ENCODE measurements around the gene TMEM161A.
"Not testable (repeated sequence)": the region's sequence is repeated elsewhere in the genome, so short reads cannot be mapped to it uniquely, and the experiment has no call there.

Gene TMEM161A

GRCh38 chr19:19123386-19123785 lies 14.9 kb downstream of the TMEM161A start:
- in situ Hi-C loops (cut with MboI; ENCODE audit: low sequenced_read_pairs): no loop called here

GRCh38 chr19:19122902-19123301 lies 15.4 kb downstream of the TMEM161A start:
- in situ Hi-C loops (cut with MboI; ENCODE audit: low sequenced_read_pairs): no loop called here

GRCh38 chr19:19121371-19121770 lies 16.9 kb downstream of the TMEM161A start:
- in situ Hi-C loops (cut with MboI; ENCODE audit: low sequenced_read_pairs): no loop called here

- in situ Hi-C loops (cut with MboI; ENCODE audit: low sequenced_read_pairs): no loop called here
These were observed 17.7 kb downstream of the TMEM161A start for GRCh38 chr19:19120308-19121231.

GRCh38 chr19:19119325-19120237 lies 18.7 kb downstream of the TMEM161A start:
- in situ Hi-C loops (cut with MboI; ENCODE audit: low sequenced_read_pairs): no loop called here

GRCh38 chr19:19115954-19116353 lies 22.3 kb downstream of the TMEM161A start:
- in situ Hi-C loops (cut with MboI; ENCODE audit: low sequenced_read_pairs): no loop called here

GRCh38 chr19:19113040-19113626 lies 25.1 kb downstream of the TMEM161A start:
- in situ Hi-C loops (cut with MboI; ENCODE audit: low sequenced_read_pairs): no loop called here

- in situ Hi-C loops (cut with MboI; ENCODE audit: low sequenced_read_pairs): no loop called here
These were observed 26.2 kb downstream of the TMEM161A start for GRCh38 chr19:19111967-19112580.

GRCh38 chr19:19111136-19111835 lies 27.0 kb downstream of the TMEM161A start:
- in situ Hi-C loops (cut with MboI; ENCODE audit: low sequenced_read_pairs): no loop called here

GRCh38 chr19:19110410-19111135 lies 27.7 kb downstream of the TMEM161A start:
- in situ Hi-C loops (cut with MboI; ENCODE audit: low sequenced_read_pairs): no loop called here

GRCh38 chr19:19109601-19110000 lies 28.7 kb downstream of the TMEM161A start:
- in situ Hi-C loops (cut with MboI; ENCODE audit: low sequenced_read_pairs): no loop called here

GRCh38 chr19:19107654-19108053 lies 30.6 kb downstream of the TMEM161A start:
- in situ Hi-C loops (cut with MboI; ENCODE audit: low sequenced_read_pairs): no loop called here

- in situ Hi-C loops (cut with MboI; ENCODE audit: low sequenced_read_pairs): not testable (repeated sequence)
These were observed 31.3 kb downstream of the TMEM161A start for GRCh38 chr19:19106938-19107337.

GRCh38 chr19:19106056-19106551 lies 32.2 kb downstream of the TMEM161A start:
- in situ Hi-C loops (cut with MboI; ENCODE audit: low sequenced_read_pairs): no loop called here

GRCh38 chr19:19105365-19106055 lies 32.8 kb downstream of the TMEM161A start:
- in situ Hi-C loops (cut with MboI; ENCODE audit: low sequenced_read_pairs): no loop called here

- in situ Hi-C loops (cut with MboI; ENCODE audit: low sequenced_read_pairs): no loop called here
These were observed 35.1 kb downstream of the TMEM161A start for GRCh38 chr19:19103167-19103566.

- in situ Hi-C loops (cut with MboI; ENCODE audit: low sequenced_read_pairs): not testable (repeated sequence)
These were observed 35.7 kb downstream of the TMEM161A start for GRCh38 chr19:19102566-19102965.

- in situ Hi-C loops (cut with MboI; ENCODE audit: low sequenced_read_pairs): no loop called here
These were observed 36.7 kb downstream of the TMEM161A start for GRCh38 chr19:19101540-19101939.

Measured in HL-60/S4 treated with phorbol 12-myristate 13-acetate at 8.2 ng/mL for 4 days and 3 days (cell line).